Esophagus muscularis mucosa (tissue), 4 donors: ENCODE data around the gene LRRC43.

Source experiments
- CTCF ChIP-seq, 3 experiments: fragments of 200-600 bp in 2 of 3; fragments of 450-650 bp in 1 of 3; sonication (generic) in 2 of 3; IDR thresholded peaks; one replicate each; pipeline ENCODE4 v1.5.1; 2017 to 2019; ENCODE audit warnings: antibody characterized with exemption in 3 of 3, mild to moderate bottlenecking in 2 of 3, moderate library complexity in 1 of 3
- EP300 ChIP-seq: sonication (generic); formaldehyde crosslinking; IDR thresholded peaks from one replicate; pipeline ENCODE4 v1.6.1; 2017; ENCODE audit warnings: antibody characterized with exemption
- POLR2A ChIP-seq: fragments of 450-650 bp; IDR thresholded peaks from one replicate; pipeline ENCODE4 v1.6.1; 2017; ENCODE audit warnings: antibody characterized with exemption, moderate library complexity, mild to moderate bottlenecking, low read depth

GRCh38 chr12:122208073-122208820 lies 25.3 kb downstream of the LRRC43 start:
- no peak for TF ChIP-seq CTCF (IDR thresholded peaks at IDR 0.05)
- no peak for TF ChIP-seq POLR2A
- no peak for TF ChIP-seq EP300
